ENCODE data around the gene LOC128125822.
A peak's percentile ranks its signal among the peaks of the same experiment; 100 is the strongest.
"Not testable (repeated sequence)": the region's sequence is repeated elsewhere in the genome, so short reads cannot be mapped to it uniquely, and the experiment has no call there.

LOC128125822 gene

DNA sequence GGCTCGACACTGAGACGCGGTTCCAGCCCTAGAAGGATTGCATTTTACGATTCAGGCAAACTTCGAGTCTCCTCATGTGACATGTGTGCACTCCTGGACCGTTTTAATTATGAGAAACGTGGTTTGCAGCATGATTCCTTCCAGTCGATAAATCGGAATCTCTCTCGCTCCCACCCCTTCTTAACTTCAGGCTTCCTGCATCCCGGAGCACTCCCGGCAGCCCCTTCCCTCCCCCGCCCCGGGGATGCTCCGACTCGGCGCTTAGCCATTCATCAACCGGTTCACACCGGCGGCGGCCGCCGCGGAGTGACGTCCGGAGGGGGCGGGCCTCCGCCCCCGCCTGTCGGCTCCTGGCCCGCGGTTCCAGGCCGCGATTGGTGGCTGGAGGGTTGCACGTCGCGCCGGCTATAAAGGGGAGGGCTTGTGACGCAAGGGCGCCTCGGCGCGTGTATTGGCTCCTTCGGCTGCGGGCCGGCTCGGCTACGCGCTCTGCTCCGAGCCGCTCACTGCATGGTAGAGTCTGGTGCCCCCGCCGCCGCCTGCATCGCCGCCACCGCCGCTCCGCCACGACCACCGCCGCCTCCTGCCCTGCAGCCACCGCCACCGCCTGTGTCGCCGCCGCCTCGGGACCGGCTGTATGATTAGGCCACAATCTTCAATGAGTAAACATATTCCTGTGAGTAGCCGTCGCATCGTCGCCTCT lies at the start of gene LOC128125822, which contains the start of gene PTP4A1:
Gene LOC128125822 (plus strand): TSS at position 437 of the 703 bp plus-strand sequence.
Gene PTP4A1 (plus strand): TSS at position 437 of the 703 bp plus-strand sequence. CDS start 4,401 bp downstream, outside the sequence.
- peak; percentile 96 for DNase-seq (ENCODE audit: low spot score)

- DNase-seq (ENCODE audit: low spot score) = not testable (repeated sequence)
Observed at GRCh38 chr6:63522911-63523287, 49.4 kb upstream of the LOC128125822 start.

DNA sequence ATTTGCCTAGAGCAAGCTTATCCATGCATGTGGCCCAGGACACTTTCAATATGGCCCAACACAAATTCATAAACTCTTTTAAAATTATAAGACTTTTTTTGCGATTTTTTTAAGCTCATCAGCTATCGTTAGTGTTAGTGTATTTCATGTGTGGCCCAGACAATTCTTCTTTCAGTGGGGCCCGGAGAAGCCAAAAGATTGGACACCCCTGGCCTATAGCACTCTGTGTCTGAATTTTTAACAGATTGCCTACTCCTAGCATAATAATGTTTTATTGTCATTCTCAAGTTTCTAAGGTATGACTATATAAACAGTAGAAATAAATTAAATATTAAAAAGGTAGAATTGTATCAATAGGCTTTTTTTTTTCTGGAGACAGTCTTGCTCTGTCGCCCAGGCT lies 48.6 kb upstream of the LOC128125822 start:
- DNase-seq (ENCODE audit: low spot score) = no peak

DNA sequence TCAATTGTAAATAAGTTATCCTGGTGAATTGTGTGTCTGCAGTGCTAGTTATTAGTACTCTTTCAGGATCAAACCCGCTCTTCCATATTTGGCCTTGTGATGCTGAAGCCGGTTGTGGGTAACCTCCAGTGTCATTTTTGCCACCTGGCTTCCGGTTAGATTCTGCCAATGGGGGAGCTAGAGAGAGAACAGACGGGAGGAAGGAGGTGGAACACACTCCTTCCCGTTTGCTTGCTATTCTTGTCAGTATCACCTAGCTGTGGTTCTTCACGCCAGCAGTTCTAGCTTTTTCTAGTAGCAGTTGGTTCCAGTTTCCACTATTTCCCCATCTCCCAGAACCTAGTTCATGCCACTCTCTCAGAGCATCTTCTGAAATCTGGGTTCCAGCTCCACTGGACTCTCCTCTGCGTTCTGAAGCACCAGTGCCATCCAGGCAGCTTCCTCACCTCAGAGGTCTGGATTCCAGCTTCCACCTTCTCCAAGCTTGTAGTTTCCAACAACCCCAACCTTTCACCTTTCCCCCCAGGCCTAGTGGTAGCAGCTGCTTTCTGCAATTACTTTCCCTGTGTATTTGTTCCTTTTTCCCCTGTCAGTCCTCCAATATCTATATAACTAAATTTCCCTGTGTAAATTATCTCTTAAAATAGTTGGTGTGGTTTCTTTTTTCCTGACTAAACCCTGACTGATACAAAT lies 46.9 kb upstream of the LOC128125822 start:
- no peak for DNase-seq (ENCODE audit: low spot score)

- no peak for DNase-seq (ENCODE audit: low spot score)
Observed at GRCh38 chr6:63526931-63527330, 45.3 kb upstream of the LOC128125822 start.

DNA sequence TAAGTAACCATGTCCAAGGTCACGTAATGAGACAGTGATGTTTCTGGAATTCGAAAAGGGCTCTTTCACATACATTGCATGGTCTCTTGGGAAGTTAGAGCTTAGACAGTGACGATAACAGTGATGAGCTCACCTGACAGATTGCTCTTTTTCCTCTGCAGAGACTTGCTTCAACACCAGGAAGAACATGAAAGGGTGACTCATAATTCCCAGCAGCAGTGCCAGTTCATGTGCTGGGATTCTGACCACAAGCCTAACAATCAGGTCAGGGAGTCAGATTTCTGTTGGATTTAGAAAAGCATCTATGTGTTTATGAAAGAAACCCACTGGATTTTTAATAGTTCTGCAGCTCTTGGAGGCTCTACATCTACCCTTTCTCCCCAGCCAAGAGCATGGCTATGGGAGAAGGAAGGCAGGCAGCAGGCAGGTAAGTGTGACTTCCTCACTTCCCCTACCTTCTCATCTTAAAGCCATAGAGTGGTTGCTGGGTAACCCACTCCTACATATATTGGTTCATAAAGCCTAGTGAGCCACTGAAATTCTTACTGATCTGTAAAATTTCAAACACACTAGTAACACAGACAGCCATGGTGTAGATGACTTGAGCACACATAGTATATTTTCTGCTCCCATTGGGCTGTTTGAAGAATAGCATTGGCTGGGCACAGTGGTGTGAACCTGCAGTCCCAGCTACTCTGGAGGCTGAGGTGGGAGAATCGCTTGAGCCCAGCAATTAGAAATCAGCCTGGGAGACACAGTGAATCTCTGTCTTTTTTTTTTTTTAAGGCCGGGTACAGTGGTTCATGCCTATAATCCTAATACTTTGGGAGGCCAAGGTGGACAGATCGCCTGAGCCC lies 44.4 kb upstream of the LOC128125822 start:
- DNase-seq (ENCODE audit: low spot score) = no peak

- DNase-seq (ENCODE audit: low spot score) = peak; percentile 6
Observed at GRCh38 chr6:63529498-63529897, 42.8 kb upstream of the LOC128125822 start.

GRCh38 chr6:63530182-63530581 lies 42.1 kb upstream of the LOC128125822 start:
- no peak for DNase-seq (ENCODE audit: low spot score)

- DNase-seq (ENCODE audit: low spot score) = no peak
Observed at GRCh38 chr6:63530991-63531390, 41.3 kb upstream of the LOC128125822 start.

DNA sequence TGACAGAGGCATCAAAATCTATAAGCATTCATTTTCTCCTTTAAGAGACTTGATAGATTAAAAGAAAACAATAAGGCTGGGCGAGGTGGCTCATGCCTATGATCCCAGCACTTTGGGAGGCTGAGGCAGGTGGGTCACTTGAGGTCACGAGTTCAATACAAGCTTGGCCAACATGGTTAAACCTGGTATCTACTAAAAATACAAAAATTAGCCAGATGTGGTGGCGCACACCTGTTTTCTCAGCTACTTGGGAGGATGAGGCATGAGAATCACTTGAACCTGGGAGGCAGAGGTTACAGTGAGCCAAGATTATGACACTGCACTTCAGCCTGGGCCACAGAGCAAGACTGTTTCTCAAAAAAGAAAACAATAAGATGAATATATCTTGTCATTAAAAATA lies 39.3 kb upstream of the LOC128125822 start:
- no peak for DNase-seq (ENCODE audit: low spot score)

GRCh38 chr6:63533952-63534351 lies 38.3 kb upstream of the LOC128125822 start:
- DNase-seq (ENCODE audit: low spot score) = no peak

GRCh38 chr6:63537201-63537958 lies 34.9 kb upstream of the LOC128125822 start:
- DNase-seq (ENCODE audit: low spot score) = no peak

DNA sequence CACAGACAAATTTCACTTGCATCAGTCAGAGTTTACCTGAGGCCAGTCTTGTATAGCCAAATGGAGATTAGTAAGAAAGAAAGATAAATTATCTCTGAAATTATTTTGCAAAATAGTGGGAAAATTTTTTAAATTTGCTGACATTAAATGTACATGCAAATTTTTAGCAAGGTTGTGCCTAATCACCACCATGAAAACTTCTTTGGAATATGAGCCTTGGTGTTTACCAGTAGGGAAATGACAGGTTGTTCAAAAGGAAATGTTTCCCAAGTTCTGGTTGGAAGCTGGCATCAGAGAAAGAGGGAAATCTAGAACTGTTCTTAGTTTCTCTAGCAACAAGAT lies 34.4 kb upstream of the LOC128125822 start:
- DNase-seq (ENCODE audit: low spot score) = no peak

- no peak for DNase-seq (ENCODE audit: low spot score)
Observed at GRCh38 chr6:63538550-63538949, 33.7 kb upstream of the LOC128125822 start.

DNA sequence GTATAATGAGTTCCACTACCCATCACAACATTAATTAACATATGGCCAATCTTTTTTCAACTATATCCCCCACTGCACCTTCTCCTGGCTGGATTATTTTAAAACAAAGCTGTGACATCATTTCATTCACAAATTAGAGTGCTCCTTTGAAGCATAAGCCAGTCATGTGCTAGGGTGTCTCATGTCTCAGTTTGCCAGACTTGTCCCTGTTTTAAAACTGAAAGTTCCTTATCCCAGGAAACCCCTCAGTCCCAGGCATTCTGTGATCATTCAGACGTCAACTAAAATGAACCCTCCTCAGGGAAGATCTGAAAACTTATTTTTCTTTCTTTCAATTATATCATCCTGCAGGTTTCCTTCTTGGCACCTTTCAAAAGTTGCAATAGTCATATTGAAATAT lies 29.3 kb upstream of the LOC128125822 start:
- DNase-seq (ENCODE audit: low spot score) = no peak

GRCh38 chr6:63543982-63544381 lies 28.3 kb upstream of the LOC128125822 start:
- no peak for DNase-seq (ENCODE audit: low spot score)

GRCh38 chr6:63546236-63546635 lies 26.0 kb upstream of the LOC128125822 start:
- no peak for DNase-seq (ENCODE audit: low spot score)

DNA sequence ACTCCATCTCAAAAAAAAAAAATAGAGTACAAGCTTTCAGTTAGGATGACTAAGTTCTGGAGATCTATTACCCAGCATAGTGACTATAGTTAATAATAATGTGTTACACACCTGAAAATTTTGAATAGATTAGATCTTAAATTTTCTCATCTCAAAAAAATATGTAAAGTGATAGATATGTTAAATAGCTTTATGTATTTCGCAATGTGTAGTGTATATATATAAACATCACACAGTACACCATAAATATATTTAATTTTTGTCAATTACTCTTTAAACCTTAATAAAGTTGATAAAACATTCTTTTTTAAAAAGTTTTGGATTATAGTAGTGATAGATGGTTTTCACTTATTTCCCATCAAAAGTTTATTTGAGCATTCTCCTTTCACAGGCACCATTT lies 25.6 kb upstream of the LOC128125822 start:
- no peak for DNase-seq (ENCODE audit: low spot score)

DNA sequence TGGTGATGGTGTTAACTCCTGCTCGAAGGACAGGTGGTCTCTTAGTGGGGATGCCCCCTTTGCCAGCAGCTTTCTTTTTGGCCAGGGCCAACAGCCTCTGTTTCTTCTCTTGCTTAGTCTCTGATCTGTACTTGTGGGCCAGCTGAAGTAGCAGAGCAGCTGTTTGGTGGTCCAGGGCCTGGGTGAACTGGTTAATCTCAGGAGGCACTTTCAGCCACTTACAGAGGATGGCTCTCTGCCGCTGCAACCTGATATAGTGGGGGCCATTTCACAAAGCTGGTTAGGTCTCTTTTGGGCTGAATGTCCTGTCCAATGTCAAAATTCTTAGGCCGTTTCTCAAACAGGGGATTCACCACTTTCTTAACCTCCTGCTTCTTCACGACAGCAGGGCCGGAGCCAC lies 23.2 kb upstream of the LOC128125822 start:
- no peak for DNase-seq (ENCODE audit: low spot score)

DNA sequence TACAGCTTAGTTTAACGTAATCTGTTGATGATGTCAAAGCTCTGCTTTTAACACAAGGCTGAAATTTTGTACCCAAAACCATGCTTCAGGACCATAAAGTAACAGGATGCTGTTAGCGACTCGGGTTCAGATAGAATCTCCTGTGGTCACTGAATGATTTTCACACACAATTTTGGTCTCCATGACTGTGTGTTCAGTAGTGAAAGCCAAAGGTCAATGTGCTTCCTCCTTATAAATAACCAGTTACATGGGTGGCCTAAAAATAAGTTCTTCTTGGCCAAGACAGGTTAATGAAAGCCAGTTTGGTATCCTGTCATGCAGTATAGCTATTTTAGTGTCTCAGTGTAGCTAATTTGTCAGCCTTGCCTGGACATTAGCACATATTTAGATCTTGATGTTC lies 19.1 kb upstream of the LOC128125822 start:
- no peak for DNase-seq (ENCODE audit: low spot score)

GRCh38 chr6:63553900-63554299 lies 18.4 kb upstream of the LOC128125822 start:
- no peak for DNase-seq (ENCODE audit: low spot score)

GRCh38 chr6:63554782-63555181 lies 17.5 kb upstream of the LOC128125822 start:
- no peak for DNase-seq (ENCODE audit: low spot score)
